Measurements from ENCODE around the gene CHST11. TPM values are rescaled to one million over a fixed set of nuclear protein-coding genes. Genes with fewer than 3 reads are reported as not detected.

CHST11 gene
- total RNA-seq, 1 donor from 2014 or later = 44.3 TPM

- TF ChIP-seq, protein P1, sequence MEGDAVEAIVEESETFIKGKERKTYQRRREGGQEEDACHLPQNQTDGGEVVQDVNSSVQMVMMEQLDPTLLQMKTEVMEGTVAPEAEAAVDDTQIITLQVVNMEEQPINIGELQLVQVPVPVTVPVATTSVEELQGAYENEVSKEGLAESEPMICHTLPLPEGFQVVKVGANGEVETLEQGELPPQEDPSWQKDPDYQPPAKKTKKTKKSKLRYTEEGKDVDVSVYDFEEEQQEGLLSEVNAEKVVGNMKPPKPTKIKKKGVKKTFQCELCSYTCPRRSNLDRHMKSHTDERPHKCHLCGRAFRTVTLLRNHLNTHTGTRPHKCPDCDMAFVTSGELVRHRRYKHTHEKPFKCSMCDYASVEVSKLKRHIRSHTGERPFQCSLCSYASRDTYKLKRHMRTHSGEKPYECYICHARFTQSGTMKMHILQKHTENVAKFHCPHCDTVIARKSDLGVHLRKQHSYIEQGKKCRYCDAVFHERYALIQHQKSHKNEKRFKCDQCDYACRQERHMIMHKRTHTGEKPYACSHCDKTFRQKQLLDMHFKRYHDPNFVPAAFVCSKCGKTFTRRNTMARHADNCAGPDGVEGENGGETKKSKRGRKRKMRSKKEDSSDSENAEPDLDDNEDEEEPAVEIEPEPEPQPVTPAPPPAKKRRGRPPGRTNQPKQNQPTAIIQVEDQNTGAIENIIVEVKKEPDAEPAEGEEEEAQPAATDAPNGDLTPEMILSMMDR (conservative IDR thresholded peaks at IDR 0.05; ENCODE audit: low read depth, low read length) = no peak
- DNase-seq (ENCODE audit: low read depth) = no peak
- no peak overlapping the region for H3K4me3 ChIP-seq (ENCODE audit: low read depth, low read length)
Measured at GRCh38 chr12:104694711-104695110, 238.0 kb downstream of the CHST11 start.

- DNase-seq (ENCODE audit: low read depth) = no peak
- no peak overlapping the region for H3K4me3 ChIP-seq (ENCODE audit: low read depth, low read length)
- TF ChIP-seq, protein P1 (conservative IDR thresholded peaks at IDR 0.05; ENCODE audit: low read depth, low read length) = no peak
Measured at GRCh38 chr12:104695453-104696148, 238.9 kb downstream of the CHST11 start.

- TF ChIP-seq, protein P1 (conservative IDR thresholded peaks at IDR 0.05; ENCODE audit: low read depth, low read length) = no peak
- no peak for DNase-seq (ENCODE audit: low read depth)
- no peak overlapping the region for H3K4me3 ChIP-seq (ENCODE audit: low read depth, low read length)
Measured at GRCh38 chr12:104697186-104697585, 240.4 kb downstream of the CHST11 start.

DNA sequence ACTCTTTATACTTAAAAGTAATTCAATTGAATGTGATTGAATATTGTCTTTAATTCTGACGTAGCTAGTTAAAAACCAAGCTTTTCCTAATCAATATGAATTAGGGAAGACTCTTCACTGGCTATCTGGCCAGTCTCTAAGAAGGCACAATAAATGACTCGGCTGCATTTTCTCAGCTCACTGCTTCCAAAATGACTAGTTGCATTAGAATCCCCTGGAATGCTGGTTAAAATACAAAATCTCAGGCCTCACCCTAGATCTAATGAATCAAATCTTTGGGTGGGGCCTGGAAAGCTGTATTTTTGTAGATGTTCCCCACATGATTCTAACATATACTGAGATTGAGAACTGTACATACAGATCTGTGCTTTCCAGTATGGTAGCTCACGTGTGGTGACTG is 242.1 kb downstream of the CHST11 start:
- TF ChIP-seq, protein P1 (conservative IDR thresholded peaks at IDR 0.05; ENCODE audit: low read depth, low read length) = no peak
- no peak overlapping the region for H3K4me3 ChIP-seq (ENCODE audit: low read depth, low read length)
- no peak for DNase-seq (ENCODE audit: low read depth)

DNA sequence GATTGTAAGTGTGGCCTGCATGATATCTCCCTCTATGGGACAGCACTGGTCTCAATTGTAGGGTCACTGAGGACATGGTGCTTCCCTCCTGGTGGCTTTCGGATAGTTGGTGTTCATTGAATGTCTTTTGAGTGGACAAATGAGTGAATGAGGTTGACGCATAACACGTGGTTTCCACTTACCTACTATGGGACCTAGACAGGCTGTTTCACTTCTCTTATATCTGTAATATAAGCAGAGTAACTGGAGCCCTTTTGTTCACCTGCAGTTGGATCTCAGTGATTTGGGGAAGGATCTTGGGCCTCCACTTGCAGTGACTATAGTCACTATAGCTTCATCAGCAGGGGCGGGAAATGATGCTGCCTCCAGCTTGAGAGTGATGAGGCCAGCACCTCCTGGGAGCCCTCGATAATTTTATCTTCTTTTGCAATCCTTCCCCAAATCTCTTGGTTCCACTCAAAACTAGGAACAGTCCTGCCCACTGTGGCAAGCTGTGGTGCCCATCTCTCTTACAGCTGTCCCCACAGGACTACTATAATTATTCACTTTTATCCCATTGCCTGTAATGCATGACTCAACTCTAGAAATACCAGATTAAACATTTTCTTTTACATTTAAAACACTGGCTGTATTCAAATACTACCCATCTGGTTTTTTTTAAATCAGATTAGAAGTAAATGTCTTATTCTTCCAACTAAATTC is 242.9 kb downstream of the CHST11 start:
- H3K4me3 ChIP-seq (ENCODE audit: low read depth, low read length) = no peak overlapping the region
- TF ChIP-seq, protein P1 (conservative IDR thresholded peaks at IDR 0.05; ENCODE audit: low read depth, low read length) = no peak
- DNase-seq (ENCODE audit: low read depth) = no peak

DNA sequence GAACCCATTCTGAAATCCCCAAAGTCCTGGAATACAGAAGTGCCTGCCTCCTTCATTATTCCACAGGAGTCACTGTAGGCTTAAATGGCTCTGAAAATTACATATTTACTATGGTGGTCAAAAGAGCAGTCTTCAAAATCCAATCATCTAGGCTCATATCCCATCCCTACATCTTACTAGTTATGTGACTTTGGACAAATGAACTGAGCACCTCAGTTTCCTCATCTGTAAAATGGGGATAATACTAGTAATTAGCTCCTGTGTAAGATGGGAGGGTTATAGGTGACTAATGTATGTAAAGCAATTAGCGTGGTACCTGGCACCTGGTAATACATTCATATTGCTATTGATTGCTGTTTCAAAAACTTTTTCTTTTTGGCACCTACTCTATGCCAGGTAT is 243.6 kb downstream of the CHST11 start:
- DNase-seq (ENCODE audit: low read depth) = no peak
- TF ChIP-seq, protein P1 (conservative IDR thresholded peaks at IDR 0.05; ENCODE audit: low read depth, low read length) = no peak
- H3K4me3 ChIP-seq (ENCODE audit: low read depth, low read length) = no peak overlapping the region
